ENCODE data around the gene PDE4B.
"Not testable (repeated sequence)": the region's sequence is repeated elsewhere in the genome, so short reads cannot be mapped to it uniquely, and the experiment has no call there.

PDE4B gene

GRCh38 chr1:65872301-65872700, 79.6 kb downstream of the PDE4B start:
- in situ Hi-C loops (cut with HindIII; ENCODE audit: low sequenced_read_pairs): no loop called here

GRCh38 chr1:65878342-65878741, 85.6 kb downstream of the PDE4B start:
- in situ Hi-C loops (cut with HindIII; ENCODE audit: low sequenced_read_pairs): not testable (repeated sequence)

GRCh38 chr1:65880611-65881010, 87.9 kb downstream of the PDE4B start:
- in situ Hi-C loops (cut with HindIII; ENCODE audit: low sequenced_read_pairs): no loop called here

- in situ Hi-C loops (cut with HindIII; ENCODE audit: low sequenced_read_pairs): no loop called here
Observed at GRCh38 chr1:65881067-65881594, 88.4 kb downstream of the PDE4B start.

- in situ Hi-C loops (cut with HindIII; ENCODE audit: low sequenced_read_pairs): no loop called here
Observed at GRCh38 chr1:65882076-65882475, 89.4 kb downstream of the PDE4B start.

- in situ Hi-C loops (cut with HindIII; ENCODE audit: low sequenced_read_pairs): no loop called here
Observed at GRCh38 chr1:65889441-65889840, 96.7 kb downstream of the PDE4B start.

GRCh38 chr1:65890201-65890843, 97.6 kb downstream of the PDE4B start:
- in situ Hi-C loops (cut with HindIII; ENCODE audit: low sequenced_read_pairs): no loop called here

GRCh38 chr1:65894738-65895605, 102.3 kb downstream of the PDE4B start:
- in situ Hi-C loops (cut with HindIII; ENCODE audit: low sequenced_read_pairs): no loop called here

- in situ Hi-C loops (cut with HindIII; ENCODE audit: low sequenced_read_pairs): no loop called here
Observed at GRCh38 chr1:65896721-65897120, 104.0 kb downstream of the PDE4B start.

- in situ Hi-C loops (cut with HindIII; ENCODE audit: low sequenced_read_pairs): no loop called here
Observed at GRCh38 chr1:65897485-65897884, 104.8 kb downstream of the PDE4B start.

- in situ Hi-C loops (cut with HindIII; ENCODE audit: low sequenced_read_pairs): loop anchor here (5.0 kb wide), 1 partner anchor 72 kb away; no protein-coding TSS in a partner anchor
Observed at GRCh38 chr1:65904681-65905083, 112.0 kb downstream of the PDE4B start.

GRCh38 chr1:65910432-65910831, 117.7 kb downstream of the PDE4B start:
- in situ Hi-C loops (cut with HindIII; ENCODE audit: low sequenced_read_pairs): no loop called here

GRCh38 chr1:65911679-65912078, 119.0 kb downstream of the PDE4B start:
- in situ Hi-C loops (cut with HindIII; ENCODE audit: low sequenced_read_pairs): no loop called here

GRCh38 chr1:65918564-65918963, 125.9 kb downstream of the PDE4B start:
- in situ Hi-C loops (cut with HindIII; ENCODE audit: low sequenced_read_pairs): no loop called here

GRCh38 chr1:65921446-65921845, 128.8 kb downstream of the PDE4B start:
- in situ Hi-C loops (cut with HindIII; ENCODE audit: low sequenced_read_pairs): no loop called here

GRCh38 chr1:65924471-65924870, 131.8 kb downstream of the PDE4B start:
- in situ Hi-C loops (cut with HindIII; ENCODE audit: low sequenced_read_pairs): no loop called here

- in situ Hi-C loops (cut with HindIII; ENCODE audit: low sequenced_read_pairs): no loop called here
Observed at GRCh38 chr1:65938506-65938905, 145.8 kb downstream of the PDE4B start.

GRCh38 chr1:65939191-65939590, 146.5 kb downstream of the PDE4B start:
- in situ Hi-C loops (cut with HindIII; ENCODE audit: low sequenced_read_pairs): no loop called here

- in situ Hi-C loops (cut with HindIII; ENCODE audit: low sequenced_read_pairs): no loop called here
Observed at GRCh38 chr1:65939636-65940035, 146.9 kb downstream of the PDE4B start.

- in situ Hi-C loops (cut with HindIII; ENCODE audit: low sequenced_read_pairs): no loop called here
Observed at GRCh38 chr1:65940126-65940525, 147.4 kb downstream of the PDE4B start.

- in situ Hi-C loops (cut with HindIII; ENCODE audit: low sequenced_read_pairs): no loop called here
Observed at GRCh38 chr1:65942476-65942875, 149.8 kb downstream of the PDE4B start.

GRCh38 chr1:65946376-65946775, 153.7 kb downstream of the PDE4B start:
- in situ Hi-C loops (cut with HindIII; ENCODE audit: low sequenced_read_pairs): no loop called here
